Vagina (tissue), 2 donors: Measurements from ENCODE around the gene PTDSS2. TPM values are rescaled to one million over a fixed set of nuclear protein-coding genes. Genes with fewer than 3 reads are reported as not detected.

Source experiments
- DNase-seq, 2 donors: peaks; one replicate each; pipeline ENCODE4 v3.0.0-alpha.2; 2017; ENCODE audit errors: extremely low spot score in 2 of 2
- H3K27ac ChIP-seq: fragments of 200-600 bp; sonication (generic); one replicate; pipeline ENCODE4 v1.5.1; 2019
- H3K27me3 ChIP-seq: fragments of 200-600 bp; sonication (generic); one replicate; pipeline ENCODE4 v1.5.1; 2019
- H3K36me3 ChIP-seq, 2 donors: fragments of 200-600 bp; sonication (generic); one replicate each; pipeline ENCODE4 v1.5.1; 2017 to 2019
- H3K4me1 ChIP-seq: fragments of 200-600 bp; sonication (generic); one replicate; pipeline ENCODE4 v1.5.1; 2019
- H3K4me3 ChIP-seq, 2 donors: fragments of 200-600 bp; sonication (generic); 1 replicate in 1 of 2; 2 replicates in 1 of 2; pipeline ENCODE4 v1.5.1; 2016 to 2019
- H3K9me3 ChIP-seq: fragments of 200-600 bp; sonication (generic); one replicate; pipeline ENCODE4 v1.5.1; 2019
- POLR2A ChIP-seq, 2 donors: fragments of 450-650 bp; IDR thresholded peaks; one replicate each; pipeline ENCODE4 v1.6.1; 2017; ENCODE audit warnings: antibody characterized with exemption in 2 of 2, mild to moderate bottlenecking in 2 of 2, moderate library complexity in 2 of 2
- POLR2AphosphoS5 ChIP-seq, 2 donors: sonication (generic); formaldehyde crosslinking; IDR thresholded peaks; one replicate each; pipeline ENCODE4 v1.9.0; 2017; ENCODE audit warnings: antibody characterized with exemption in 2 of 2, mild to moderate bottlenecking in 2 of 2, low read depth in 1 of 2; ENCODE audit not compliant: insufficient read depth in 1 of 2
- intact Hi-C: fragments of 100-400 bp; cut with DNase I; formaldehyde crosslinking; loops from one replicate; pipeline ENCODE4 v1.15.1; 2023
- total RNA-seq: library from RNA; depleted of rRNA; stranded (reverse); fragments of >200 nt; gene quantifications from one replicate; pipeline ENCODE4 v1.2.3, GENCODE V29; 2016
- TF ChIP-seq, protein P1 (sequence below), 3 experiments: fragments of 450-650 bp in 2 of 3; fragments of 200-600 bp in 1 of 3; sonication (generic) in 1 of 3; IDR thresholded peaks; one replicate each; pipeline ENCODE4 v1.5.1; 2017 to 2019; ENCODE audit warnings: antibody characterized with exemption in 3 of 3, mild to moderate bottlenecking in 2 of 3, moderate library complexity in 2 of 3

PTDSS2 gene
- total RNA-seq, 1 donor from 2014 or later: 36.1 TPM

GRCh38 chr11:429931-430456 lies 20.1 kb upstream of the PTDSS2 start:
- no peaks in the 10 kb centered on the region for H3K36me3 ChIP-seq
- no peaks in the 10 kb centered on the region for H3K9me3 ChIP-seq
- intact Hi-C loops: no loop called here
- H3K4me3 ChIP-seq: no peak overlapping the region
- DNase-seq: no peak
- no peaks in the 10 kb centered on the region for H3K27me3 ChIP-seq
- no peaks in the 10 kb centered on the region for H3K4me1 ChIP-seq
- no peak overlapping the region for H3K27ac ChIP-seq
- TF ChIP-seq POLR2AphosphoS5 (IDR thresholded peaks at IDR 0.05; ENCODE audit: insufficient read depth in 1 of 2, low read depth in 1 of 2) (no peak), POLR2A (IDR thresholded peaks at IDR 0.05) (no peak)
- TF ChIP-seq, protein P1, sequence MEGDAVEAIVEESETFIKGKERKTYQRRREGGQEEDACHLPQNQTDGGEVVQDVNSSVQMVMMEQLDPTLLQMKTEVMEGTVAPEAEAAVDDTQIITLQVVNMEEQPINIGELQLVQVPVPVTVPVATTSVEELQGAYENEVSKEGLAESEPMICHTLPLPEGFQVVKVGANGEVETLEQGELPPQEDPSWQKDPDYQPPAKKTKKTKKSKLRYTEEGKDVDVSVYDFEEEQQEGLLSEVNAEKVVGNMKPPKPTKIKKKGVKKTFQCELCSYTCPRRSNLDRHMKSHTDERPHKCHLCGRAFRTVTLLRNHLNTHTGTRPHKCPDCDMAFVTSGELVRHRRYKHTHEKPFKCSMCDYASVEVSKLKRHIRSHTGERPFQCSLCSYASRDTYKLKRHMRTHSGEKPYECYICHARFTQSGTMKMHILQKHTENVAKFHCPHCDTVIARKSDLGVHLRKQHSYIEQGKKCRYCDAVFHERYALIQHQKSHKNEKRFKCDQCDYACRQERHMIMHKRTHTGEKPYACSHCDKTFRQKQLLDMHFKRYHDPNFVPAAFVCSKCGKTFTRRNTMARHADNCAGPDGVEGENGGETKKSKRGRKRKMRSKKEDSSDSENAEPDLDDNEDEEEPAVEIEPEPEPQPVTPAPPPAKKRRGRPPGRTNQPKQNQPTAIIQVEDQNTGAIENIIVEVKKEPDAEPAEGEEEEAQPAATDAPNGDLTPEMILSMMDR (IDR thresholded peaks at IDR 0.05): no peak

DNA sequence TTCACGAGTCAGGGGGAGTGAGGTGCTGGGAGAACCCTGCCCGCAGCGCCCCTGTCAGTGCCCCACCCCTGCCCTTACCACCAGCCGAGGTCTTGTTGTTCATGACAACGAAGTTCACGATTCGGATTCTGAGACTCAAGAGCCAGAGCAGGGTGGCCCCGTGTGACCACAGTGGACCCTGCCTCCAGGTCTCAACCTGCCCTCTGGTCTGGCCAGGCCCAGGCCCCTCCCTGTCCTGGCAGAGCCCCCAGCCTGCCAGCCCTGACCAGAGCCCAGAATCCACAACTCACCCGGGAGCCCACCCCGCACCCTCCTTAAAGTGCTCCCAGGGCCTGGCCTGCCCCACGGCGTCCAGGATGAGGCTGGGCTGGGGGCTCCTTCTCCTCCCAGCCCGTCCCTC lies 18.2 kb upstream of the PTDSS2 start:
- Histone ChIP-seq H3K4me1 (no peaks in the 10 kb centered on the region), H3K27ac (no peak overlapping the region), H3K36me3 (no peaks in the 10 kb centered on the region), H3K9me3 (no peaks in the 10 kb centered on the region), H3K4me3 (no peak overlapping the region), H3K27me3 (no peaks in the 10 kb centered on the region)
- intact Hi-C loops: no loop called here
- no peak for DNase-seq
- TF ChIP-seq POLR2AphosphoS5 (IDR thresholded peaks at IDR 0.05; ENCODE audit: insufficient read depth in 1 of 2, low read depth in 1 of 2) (no peak), POLR2A (IDR thresholded peaks at IDR 0.05) (no peak)
- TF ChIP-seq, protein P1 (IDR thresholded peaks at IDR 0.05): no peak

DNA sequence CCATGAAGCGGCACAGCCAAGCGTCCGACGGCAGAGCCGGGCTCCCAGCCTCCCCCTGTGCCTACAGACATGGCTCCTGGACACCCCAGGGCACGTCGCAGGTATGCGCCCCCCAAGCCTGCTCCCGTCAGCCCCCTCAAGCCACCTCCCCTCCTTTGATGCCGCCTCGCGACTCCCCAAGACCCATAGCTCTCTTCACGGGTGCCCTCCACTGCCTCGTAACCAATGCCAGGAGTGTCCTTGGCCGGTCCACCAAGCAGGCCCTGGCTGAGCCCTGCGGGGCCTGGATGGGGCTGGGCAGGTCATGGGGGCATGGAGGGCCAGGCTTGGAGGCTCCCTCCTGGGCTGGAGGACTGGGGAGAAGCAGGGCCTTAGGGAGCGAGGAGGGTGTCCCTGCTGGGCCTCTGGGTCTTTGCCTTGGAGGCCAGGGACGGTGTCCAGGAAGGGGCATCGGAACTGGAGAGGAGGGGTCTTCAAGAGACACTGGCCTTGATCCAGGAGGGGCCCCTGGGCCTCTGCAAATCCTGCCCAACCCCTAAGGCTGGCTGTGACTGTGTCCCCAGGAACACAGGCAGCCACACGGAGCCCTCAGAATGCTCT lies 17.5 kb upstream of the PTDSS2 start:
- TF ChIP-seq POLR2A (IDR thresholded peaks at IDR 0.05) (no peak), POLR2AphosphoS5 (IDR thresholded peaks at IDR 0.05; ENCODE audit: insufficient read depth in 1 of 2, low read depth in 1 of 2) (no peak)
- TF ChIP-seq, protein P1 (IDR thresholded peaks at IDR 0.05): no peak
- intact Hi-C loops: no loop called here
- DNase-seq: no peak
- H3K36me3 ChIP-seq: no peaks in the 10 kb centered on the region
- no peaks in the 10 kb centered on the region for H3K9me3 ChIP-seq
- no peaks in the 10 kb centered on the region for H3K4me1 ChIP-seq
- no peak overlapping the region for H3K4me3 ChIP-seq
- no peaks in the 10 kb centered on the region for H3K27me3 ChIP-seq
- H3K27ac ChIP-seq: no peak overlapping the region

- intact Hi-C loops: no loop called here
- H3K36me3 ChIP-seq: no peaks in the 10 kb centered on the region
- DNase-seq: no peak
- no peak for TF ChIP-seq POLR2AphosphoS5 (IDR thresholded peaks at IDR 0.05; ENCODE audit: insufficient read depth in 1 of 2, low read depth in 1 of 2)
- TF ChIP-seq POLR2A (IDR thresholded peaks at IDR 0.05): no peak
- TF ChIP-seq, protein P1 (IDR thresholded peaks at IDR 0.05): no peak
- H3K27me3 ChIP-seq: no peaks in the 10 kb centered on the region
- no peak overlapping the region for H3K4me3 ChIP-seq
- H3K9me3 ChIP-seq: no peaks in the 10 kb centered on the region
- H3K27ac ChIP-seq: no peak overlapping the region
- no peaks in the 10 kb centered on the region for H3K4me1 ChIP-seq
These were observed 17.0 kb upstream of the PTDSS2 start for GRCh38 chr11:433111-433510.

DNA sequence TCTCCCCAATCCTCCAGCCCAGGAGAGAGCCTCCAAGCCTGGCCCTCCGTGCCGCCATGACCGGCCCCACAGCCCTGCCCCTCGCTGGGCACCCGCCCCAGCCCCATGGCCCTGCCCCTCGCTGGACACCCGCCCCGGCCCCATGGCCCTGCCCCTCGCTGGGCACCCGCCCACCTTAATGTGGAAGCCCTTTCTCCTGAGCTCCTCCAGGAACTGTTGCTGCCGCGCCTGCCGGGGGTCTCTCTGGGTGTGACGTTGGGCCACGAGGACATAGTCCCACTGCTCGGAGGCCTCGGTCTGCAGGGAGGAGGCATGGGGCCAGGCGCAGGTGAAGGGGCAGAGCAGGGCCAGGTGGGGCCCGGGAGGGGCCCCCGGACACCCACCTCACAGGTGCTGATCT lies 16.4 kb upstream of the PTDSS2 start:
- intact Hi-C loops: no loop called here
- Histone ChIP-seq H3K9me3 (no peaks in the 10 kb centered on the region), H3K4me1 (no peaks in the 10 kb centered on the region), H3K36me3 (no peaks in the 10 kb centered on the region), H3K27me3 (no peaks in the 10 kb centered on the region), H3K27ac (no peak overlapping the region), H3K4me3 (no peak overlapping the region)
- TF ChIP-seq, protein P1 (IDR thresholded peaks at IDR 0.05): no peak
- no peak for TF ChIP-seq POLR2A (IDR thresholded peaks at IDR 0.05)
- no peak for TF ChIP-seq POLR2AphosphoS5 (IDR thresholded peaks at IDR 0.05; ENCODE audit: insufficient read depth in 1 of 2, low read depth in 1 of 2)
- no peak for DNase-seq
